UCSD-AML1 (cell line): ENCODE measurements around the gene ZNF491.
"Not testable (repeated sequence)": the region's sequence is repeated elsewhere in the genome, so short reads cannot be mapped to it uniquely, and the experiment has no call there.

Experiments
- DNase-seq: peaks from one replicate; lab custom pipeline; 2025; ENCODE audit not compliant: unreplicated experiment; lab: John Stamatoyannopoulos, UW

Gene ZNF491

DNA sequence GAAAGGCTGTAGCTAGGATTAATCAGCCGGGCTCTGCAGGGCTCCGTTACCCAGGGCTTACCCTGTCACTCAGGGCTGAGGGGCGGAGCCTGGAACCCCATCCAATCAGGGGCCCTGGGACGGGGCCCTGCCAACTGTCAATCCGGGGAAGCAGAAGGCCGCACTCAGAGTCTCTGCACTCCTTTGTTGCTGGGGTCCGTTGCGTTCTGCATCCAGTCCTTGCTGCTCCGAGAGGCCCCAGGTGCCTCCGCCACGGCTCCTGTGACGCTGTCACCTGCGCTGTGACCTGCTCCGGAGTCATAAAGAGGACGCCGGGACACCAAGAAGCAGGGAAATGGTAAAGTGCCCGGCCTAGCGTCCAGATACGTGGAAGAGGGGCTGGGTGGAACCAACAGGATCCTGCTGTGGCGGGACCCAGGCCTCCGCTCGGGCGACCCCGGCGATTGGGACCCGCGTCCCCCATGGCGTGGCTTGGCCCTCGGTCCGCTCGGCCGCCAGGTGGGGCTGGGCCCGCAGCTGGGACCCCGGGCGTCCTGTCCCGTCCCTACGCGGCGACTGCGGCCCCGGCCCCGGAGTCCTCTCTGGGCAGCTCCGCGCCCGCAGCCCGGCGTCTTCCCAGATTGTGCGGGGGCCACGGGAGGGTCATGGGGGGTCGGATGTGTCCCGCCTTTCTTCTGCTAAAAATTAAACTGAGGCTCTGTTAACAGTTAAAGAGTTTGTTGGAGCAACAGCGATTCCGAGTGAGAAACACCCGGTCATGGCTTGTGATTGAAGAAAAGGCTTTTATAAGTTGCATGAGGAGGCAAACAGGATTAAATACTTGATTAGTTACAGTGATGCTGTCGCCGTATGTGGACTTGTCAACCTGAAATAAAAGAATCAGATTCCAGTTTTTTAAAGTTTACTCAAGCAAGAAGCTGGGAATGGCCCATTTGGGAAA is at the start of gene ZNF491:
Gene ZNF491 (plus strand): TSS at position 133 of the 940 bp plus-strand sequence. CDS start 7,431 bp downstream, outside the sequence.
- peak; percentile 69 for DNase-seq

DNA sequence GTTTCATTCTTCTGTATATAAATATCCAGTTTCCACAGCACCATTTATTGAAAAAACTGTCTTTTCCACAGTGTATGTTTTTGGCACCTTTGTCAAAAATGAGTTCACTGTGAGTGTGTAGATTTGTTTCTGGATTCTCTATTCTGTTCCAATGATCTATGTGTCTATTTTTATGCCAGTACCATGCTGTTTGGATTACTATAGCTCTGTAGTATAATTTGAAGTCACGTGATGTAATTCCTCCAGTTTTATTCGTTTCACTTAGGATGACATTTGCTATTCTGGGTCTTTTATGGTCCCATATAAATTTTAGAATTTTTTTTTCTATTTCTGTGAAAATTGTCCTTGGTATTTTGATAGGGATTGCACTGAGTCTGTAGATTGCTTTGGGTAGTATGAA is 48.6 kb upstream of the ZNF491 start:
- no peak for DNase-seq

DNA sequence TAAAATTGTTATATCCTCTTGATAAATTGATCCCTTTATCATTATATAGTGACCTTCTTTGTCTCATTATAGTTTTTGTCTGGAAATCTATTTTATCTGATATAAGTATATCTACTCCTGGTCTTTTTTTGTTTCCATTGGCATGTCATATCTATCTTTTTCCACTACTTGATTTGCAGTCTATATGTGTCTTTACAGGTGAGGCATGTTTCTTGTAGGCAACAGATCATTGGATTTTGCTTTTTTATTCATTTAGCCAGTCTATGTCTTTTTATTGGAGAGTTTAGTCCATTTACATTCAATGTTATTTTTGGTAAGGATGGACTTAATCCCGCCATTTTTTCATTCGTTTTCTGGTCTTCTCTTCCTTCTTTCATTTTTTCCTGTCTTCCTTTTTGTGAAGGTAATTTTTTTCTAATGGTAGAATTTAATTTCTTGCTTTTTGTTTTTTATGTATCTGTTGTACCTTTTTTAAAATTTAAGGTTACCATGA is 46.0 kb upstream of the ZNF491 start:
- no peak for DNase-seq

DNA sequence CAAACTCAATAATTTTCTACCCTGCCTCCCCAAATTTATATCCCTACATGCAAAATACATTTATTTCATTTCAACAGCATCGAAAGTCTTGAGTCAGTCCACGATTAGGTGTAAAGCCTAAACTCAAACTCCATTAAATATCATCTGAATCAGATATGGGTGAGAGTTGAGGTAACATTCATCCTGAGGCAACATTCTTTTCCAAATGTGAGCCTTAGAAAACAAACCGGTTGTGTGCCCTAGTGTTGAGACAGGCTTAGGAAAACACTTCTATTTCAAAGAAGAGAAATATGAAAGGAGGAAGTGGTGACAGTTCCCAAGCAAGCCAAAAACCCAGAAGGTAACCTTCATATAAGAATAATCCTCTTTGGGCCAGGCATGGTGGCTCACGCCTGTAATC is 43.7 kb upstream of the ZNF491 start:
- no peak for DNase-seq

DNA sequence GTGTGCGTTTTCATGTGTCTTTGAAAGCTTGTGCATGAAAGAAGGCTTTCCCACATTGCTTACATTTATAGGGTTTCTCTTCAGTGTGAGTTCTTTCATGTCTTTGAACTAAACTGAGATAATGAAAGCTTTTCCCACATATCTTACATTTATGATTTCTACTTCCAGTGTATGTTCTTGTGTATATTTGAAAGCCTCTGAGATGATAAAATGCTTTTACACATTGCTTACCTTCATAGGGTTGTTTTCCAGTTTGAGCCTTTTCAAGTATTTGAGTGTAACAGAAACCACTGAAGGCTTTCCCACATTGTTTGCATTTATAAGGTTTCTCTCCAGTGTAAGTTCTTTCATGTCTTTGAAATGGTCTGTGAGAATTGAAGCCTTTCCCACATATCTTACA is 41.4 kb upstream of the ZNF491 start:
- no peak for DNase-seq

DNA sequence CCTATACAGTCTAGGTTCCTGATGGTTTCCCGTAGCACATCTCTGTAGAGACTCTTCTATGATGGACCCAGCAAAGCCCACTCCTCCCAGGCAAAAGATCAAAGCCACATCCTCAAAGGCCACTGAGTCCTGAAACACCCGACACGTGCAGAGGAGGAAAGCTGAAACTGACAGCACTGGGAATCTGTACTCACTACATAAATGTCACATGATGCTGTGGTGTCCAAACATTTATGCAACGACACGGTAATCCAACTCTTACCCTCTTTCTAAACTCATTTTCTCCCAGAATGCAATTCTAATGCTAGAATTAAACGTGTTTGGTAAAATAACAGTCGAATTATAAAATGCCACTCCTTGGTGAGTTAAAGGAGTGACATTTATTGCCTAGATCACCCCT is 38.5 kb upstream of the ZNF491 start:
- DNase-seq = no peak

DNA sequence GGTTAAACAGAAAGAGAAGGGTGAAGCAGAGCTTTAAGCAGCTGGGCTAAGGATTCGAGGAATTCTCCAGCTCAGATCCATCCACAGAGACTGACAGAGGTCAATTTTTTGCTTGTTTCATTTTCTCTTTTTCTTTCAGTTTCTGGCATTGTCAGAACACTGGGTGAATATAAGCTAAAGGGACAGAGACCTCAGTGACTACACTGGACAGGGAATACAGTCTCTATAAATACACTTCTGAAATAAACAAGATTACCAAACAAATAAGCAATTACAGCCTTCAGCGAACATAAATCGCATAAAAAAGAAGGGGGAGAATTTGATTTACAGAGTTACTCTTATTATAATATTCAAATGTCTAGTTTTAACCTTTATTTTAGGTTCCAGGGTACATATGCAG is 35.2 kb upstream of the ZNF491 start:
- DNase-seq = no peak

DNA sequence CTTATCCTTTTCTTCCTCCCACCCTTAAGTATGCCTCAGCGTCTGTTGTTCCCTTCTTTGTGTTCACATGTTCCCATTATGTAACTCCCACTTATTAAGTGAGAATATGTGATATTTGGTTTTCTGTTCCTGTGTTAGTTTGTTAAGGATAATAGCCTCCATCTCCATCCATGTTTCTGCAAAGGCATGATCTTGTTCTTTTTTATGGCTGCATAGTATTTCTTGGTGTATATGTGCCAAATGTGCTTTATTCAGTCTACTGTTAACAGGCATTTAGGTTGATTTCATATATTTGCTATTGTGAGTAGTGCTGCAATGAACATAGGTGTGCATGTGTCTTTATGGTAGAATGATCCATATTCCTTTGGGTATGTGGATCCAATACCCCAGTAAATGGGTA is 34.7 kb upstream of the ZNF491 start:
- no peak for DNase-seq

DNA sequence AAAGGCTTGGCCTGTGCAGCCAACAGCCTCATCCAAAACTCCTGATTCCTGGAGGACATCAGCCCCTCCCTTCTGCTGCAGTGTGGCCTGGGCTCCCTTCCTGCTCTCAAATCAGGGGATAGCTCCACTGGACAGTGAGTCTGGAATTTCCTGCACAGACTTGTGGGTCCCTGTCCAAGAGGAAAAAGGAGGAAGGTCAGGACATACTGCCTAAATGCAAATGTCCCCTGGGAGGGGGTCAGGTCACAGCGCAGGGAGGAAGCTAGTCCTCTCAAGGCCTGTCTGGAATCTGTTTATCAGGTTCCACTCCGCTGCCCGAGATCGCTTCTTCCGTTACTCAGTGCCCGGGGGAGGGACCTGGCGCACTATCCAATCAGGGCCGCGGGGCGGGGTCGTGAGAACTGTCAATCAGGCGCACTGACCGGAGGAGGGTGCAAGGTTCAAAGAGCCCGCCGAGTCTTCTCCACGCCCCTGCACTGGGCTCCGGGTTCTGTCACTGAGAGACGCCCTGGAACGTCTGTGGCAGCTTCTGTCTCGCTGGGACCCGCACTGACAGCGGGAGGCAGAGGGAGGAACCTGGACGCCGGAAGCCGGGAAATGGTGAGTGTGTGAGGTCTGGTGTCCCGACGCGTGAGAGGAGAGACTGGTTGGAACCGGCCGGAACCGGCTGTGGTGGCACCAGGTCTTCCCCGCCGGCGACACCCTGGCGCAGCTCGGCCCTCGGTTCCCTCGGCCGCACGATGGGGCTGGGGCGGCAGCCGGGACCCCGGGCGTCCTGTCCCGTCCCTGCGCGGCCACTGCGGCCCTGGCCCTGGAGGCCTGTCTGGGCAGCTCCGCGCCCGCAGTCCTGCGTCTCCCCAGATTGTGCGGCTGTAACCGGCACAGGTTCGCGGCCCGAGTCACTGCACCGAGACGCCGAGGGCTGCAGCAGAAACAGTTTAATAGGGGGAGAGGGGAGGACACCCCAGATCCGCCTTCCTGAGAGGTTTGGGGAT is 31.4 kb upstream of the ZNF491 start, which contains the start of gene ZNF441:
Gene ZNF441 (plus strand): TSS at position 404 of the 995 bp plus-strand sequence. CDS start 194 bp downstream, at position 598.
- DNase-seq = peak; percentile 95

DNA sequence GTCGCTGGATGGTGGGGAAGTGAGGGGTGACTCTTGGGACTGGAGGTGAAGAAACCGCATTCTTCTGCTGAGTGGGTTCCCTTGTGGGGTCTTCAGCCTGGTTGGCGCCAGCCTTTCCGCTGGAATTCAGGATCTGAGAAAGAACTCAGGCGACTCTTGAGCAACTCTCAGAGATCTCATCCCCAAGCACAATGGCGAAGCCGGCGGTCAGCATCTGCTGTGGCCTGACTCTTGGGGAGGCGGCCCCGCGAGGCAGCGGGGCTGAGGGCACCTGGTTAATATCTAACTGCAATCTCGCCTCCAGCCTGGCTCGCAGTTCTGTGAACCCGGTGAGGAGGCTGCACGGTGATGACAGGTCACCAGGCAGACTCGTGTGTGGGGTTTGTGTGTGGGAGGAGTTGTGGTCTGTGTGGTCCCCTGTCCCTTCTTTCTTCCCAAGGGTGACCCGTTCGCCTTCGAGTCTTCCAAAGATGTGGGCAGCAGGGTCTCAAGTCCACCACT is 30.6 kb upstream of the ZNF491 start:
- DNase-seq = peak; percentile 18

DNA sequence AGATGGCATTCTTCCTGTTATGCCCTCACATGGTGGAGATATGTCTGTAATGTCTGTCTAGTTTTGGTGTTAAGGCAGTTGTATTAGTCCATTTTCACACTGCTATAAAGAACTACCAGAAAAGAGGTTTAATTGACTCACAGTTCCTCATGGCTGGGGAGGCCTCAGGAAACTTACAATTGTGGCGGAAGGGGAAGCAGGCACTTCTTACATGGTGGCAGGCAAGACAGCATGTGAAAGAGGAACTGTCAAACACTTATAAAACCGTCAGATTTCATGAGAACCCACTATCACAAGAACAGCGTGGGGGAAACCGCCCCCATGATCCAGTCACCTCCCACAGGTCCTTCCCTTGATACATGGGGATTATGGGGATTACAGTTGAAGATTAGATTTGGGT is 28.3 kb upstream of the ZNF491 start:
- DNase-seq = no peak

DNA sequence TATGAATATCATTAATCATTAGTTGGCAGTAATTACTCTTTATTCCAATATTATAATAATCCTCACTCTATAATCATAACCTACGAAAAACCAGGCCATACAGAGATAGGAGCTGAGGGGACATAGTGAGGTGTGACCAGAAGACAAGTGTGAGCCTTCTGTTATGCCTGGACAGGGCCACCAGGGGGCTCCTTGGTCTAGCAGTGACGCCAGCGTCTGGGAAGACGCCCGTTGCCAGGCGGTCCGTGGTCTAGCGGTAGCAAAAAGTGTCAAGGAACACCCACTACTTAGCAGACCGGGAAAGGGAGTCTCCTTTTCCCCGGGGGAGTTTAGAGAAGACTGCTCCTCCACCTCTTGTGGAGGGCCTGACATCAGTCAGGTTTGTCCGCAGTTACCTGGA is 26.8 kb upstream of the ZNF491 start:
- DNase-seq = not testable (repeated sequence)

DNA sequence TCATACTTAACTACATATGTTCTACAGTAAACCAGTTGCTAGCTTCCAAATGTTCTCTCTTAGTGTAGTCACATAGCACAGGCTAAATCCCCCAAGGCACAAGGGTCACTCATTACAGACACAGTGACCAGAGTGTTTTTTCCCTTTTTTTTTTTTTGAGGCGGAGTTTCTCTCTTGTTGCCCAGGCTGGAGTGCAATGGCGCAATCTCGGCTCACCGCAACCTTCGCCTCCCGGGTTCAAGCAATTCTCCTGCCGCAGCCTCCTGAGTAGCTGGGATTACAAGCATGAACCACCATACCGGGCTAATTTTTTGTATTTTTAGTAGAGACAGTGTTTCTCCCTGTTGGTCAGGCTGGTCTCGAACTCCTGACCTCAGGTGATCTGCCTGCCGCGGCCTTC is 21.7 kb upstream of the ZNF491 start:
- not testable (repeated sequence) for DNase-seq

DNA sequence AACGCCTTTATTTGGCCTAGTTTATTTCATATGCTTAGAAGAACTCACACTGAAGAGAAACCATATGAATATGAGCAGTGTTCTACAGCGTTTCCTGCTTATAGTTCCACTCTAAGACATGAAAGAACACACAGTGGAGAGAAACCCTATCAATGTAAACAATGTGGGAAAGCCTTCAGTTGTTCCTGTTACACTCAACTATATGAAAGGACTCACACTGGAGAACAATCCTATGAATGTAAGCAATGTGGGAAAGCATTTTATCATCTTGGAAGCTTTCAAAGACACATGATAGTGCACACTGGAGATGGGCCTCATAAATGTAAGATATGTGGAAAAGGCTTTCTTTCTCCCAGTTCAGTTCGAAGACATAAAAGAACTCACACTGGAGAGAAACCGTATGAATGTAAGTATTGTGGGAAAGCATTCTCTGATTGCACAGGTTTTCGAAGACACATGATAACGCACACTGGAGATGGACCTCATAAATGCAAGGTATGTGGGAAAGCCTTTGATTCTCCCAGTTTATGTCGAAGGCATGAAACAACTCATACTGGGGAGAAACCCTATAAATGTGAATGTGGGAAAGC is 17.8 kb upstream of the ZNF491 start:
- no peak for DNase-seq

DNA sequence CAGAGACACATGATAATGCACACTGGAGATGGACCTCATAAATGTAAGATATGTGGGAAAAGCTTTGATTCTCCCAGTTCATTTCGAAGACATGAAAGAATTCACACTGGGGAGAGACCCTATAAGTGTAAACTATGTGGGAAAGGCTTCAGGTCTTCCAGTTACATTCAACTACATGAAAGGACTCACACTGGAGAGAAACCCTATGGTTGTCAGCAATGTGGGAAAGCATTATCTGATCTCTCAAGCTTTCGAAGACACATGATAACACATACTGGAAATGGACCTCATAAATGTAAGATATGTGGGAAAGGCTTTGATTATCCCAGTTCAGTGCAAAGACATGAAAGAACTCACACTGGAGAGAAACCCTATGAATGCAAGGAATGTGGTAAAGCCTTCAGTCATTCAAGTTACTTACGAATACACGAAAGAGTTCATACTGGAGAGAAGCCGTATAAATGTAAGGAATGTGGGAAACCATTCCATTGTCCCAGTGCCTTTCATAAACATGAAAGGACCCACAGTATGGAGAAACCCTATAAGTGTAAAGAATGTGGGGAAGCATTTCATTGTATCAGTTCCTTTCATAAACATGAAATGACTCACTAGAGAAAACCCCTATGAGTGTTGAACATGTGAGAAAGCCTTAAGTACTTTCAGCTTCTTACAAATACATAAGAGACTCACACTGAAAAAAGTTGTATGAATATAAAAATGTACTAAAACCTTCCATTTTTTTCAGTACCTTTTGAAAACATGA is 16.8 kb upstream of the ZNF491 start:
- DNase-seq = no peak

DNA sequence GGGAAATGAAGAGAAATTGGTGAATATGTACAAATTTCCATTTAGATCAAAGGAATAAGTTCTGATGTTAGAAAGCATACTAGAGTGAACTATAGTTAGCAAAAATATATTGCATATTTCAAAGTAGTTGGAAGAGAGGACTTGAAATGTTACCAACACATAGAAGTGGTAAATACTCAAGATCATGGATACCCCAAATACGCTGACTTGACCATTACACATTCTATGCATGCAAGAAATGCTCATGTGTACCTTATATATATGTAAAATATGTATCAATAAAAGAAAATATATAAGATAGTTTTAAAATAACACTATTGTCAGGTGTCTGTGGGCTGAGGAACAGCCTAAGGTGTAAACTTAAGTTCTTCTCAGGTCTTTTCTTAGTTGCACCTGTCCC is 14.6 kb upstream of the ZNF491 start:
- DNase-seq = no peak

DNA sequence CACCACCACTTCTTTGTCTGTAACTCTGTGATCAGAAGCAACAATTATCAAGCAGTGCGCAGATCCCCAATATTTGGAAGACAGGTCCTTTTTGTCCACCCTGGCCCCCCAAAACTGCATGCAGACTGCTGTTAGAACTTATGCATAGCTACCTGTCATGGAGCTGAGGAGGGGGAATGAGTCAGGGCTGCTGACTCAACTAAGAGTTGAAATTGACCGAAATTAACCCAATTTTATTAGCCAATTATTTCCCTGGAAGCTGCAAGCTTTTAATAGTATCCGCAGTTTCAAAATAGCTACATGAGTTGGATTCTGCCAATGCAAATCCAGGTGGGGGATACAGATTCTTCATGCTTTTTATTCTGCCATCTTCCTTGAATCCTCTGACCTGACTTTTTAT is 14.0 kb upstream of the ZNF491 start:
- DNase-seq = no peak

DNA sequence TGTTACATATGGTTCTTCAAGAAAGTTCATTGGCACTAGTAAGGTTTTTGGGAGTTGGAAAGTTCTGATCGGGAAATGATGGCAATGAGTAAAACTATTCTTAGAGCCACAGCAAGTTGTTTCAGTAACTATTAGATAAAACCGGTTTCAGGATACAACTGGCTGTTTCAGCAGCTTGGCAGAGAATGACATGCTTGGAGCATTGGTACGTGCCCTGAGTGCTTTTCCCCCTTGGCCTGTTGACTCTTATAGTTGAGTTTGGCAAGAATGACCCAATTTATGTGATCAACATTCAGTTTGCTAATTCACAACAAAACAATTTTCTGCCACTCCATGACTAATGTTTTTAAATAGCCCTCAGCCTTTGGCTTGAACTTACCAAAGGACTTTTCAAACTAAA is 10.8 kb upstream of the ZNF491 start:
- no peak for DNase-seq

DNA sequence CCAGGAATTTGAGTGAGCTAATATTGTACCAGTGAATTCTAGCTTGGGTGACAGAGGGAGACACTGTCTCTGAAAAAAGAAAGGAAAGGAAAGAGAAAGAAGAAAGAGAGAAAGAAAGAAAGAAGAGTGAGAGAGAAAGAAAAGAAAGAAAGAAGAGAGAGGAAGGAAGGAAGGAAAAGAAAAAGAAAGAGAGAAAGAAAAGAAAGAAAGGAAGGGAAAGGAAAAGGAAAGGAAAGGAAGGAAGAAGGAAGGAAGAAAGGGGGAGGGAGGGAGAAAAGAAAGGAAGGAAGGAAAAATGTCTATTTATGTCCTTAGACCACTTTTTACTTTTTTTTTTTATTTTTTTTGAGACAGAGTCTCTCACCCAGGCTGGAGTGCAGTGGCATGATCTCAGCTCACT is 5.4 kb upstream of the ZNF491 start:
- DNase-seq = no peak

DNA sequence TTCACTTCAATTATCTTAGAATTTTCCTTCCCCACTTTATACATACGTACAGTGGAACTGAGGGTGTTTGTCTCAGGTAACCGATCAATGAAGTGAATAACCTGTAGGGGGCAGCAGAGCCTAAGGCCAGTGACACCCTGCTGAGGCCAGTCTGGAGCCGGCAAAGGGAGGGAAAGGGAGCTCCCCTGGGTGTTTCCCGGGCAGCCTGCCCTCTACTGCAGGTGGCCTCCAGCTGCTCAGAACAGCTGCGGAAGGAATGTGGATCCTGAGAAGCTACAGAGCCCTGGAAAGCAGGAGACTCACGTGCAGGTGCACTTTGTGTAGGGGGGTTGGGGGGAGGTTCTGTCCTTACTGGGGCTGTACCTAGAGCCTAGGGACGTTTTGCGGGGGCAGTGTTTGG is 832 bp upstream of the ZNF491 start:
- DNase-seq = peak; percentile 65
